Right renal cortex interstitium (tissue), 3 donors: ENCODE data around the gene CHAF1B. TPM values are rescaled to one million over a fixed set of nuclear protein-coding genes. Genes with fewer than 3 reads are reported as not detected.
A peak's percentile ranks its signal among the peaks of the same experiment; 100 is the strongest.

Experiments
- DNase-seq, 3 donors: peaks; one replicate each; pipeline ENCODE4 v3.0.0-alpha.2; 2013; ENCODE audit warnings: low read depth in 3 of 3, low spot score in 2 of 3
- polyA plus RNA-seq, 3 donors: library from polyadenylated mRNA; unstranded; fragments of 120-200 nt; gene quantifications; one replicate each; pipeline ENCODE4 v1.2.1, GENCODE V29; 2013; ENCODE audit not compliant: insufficient read length in 3 of 3

CHAF1B gene
- polyA plus RNA-seq, 3 donors, result 8.3 to 9.7 (median 8.6) TPM

GRCh38 chr21:36423771-36424433, 38.7 kb downstream of the CHAF1B start:
- DNase-seq, result no peak

GRCh38 chr21:36424592-36424991, 39.4 kb downstream of the CHAF1B start:
- no peak for DNase-seq

GRCh38 chr21:36425286-36425685, 40.1 kb downstream of the CHAF1B start:
- DNase-seq, result no peak

GRCh38 chr21:36427502-36427901, 42.3 kb downstream of the CHAF1B start:
- DNase-seq, result no peak

GRCh38 chr21:36428761-36429432, 43.7 kb downstream of the CHAF1B start:
- no peak for DNase-seq

- peak in 2 of 3 donors; percentile 46 to 49 for DNase-seq
Observed at GRCh38 chr21:36429947-36430546, 44.9 kb downstream of the CHAF1B start.

- no peak for DNase-seq
Observed at GRCh38 chr21:36430841-36431240, 45.6 kb downstream of the CHAF1B start.

GRCh38 chr21:36431252-36431651, 46.1 kb downstream of the CHAF1B start:
- DNase-seq, result no peak

- no peak for DNase-seq
Observed at GRCh38 chr21:36433059-36433709, 48.0 kb downstream of the CHAF1B start.

- no peak for DNase-seq
Observed at GRCh38 chr21:36434144-36434543, 49.0 kb downstream of the CHAF1B start.

- no peak for DNase-seq
Observed at GRCh38 chr21:36436829-36437744, 51.9 kb downstream of the CHAF1B start.

GRCh38 chr21:36437745-36438128, 52.5 kb downstream of the CHAF1B start:
- no peak for DNase-seq

- no peak for DNase-seq
Observed at GRCh38 chr21:36441715-36442114, 56.5 kb downstream of the CHAF1B start.

- DNase-seq, result no peak
Observed at GRCh38 chr21:36446301-36446700, 61.1 kb downstream of the CHAF1B start.

- DNase-seq, result no peak
Observed at GRCh38 chr21:36450511-36450910, 65.3 kb downstream of the CHAF1B start.

GRCh38 chr21:36451506-36451905, 66.3 kb downstream of the CHAF1B start:
- no peak for DNase-seq

- no peak for DNase-seq
Observed at GRCh38 chr21:36452281-36452825, 67.2 kb downstream of the CHAF1B start.

GRCh38 chr21:36454093-36454531, 68.9 kb downstream of the CHAF1B start:
- DNase-seq, result peak in 2 of 3 donors; percentile 40 to 51

GRCh38 chr21:36454706-36455105, 69.5 kb downstream of the CHAF1B start:
- no peak for DNase-seq
